Ovary (tissue), 10 donors: ENCODE data around the gene NUP37. TPM values are rescaled to one million over a fixed set of nuclear protein-coding genes. Genes with fewer than 3 reads are reported as not detected.
"Not testable (repeated sequence)": the region's sequence is repeated elsewhere in the genome, so short reads cannot be mapped to it uniquely, and the experiment has no call there.

ENCODE experiments used
- DNase-seq, 5 donors: peaks; one replicate each; pipeline ENCODE4 v3.0.0-alpha.2; 2019 to 2020
- H3K27ac ChIP-seq, 2 donors: fragments of 200-600 bp; one replicate each; pipeline versions ENCODE4 v1.5.1 to v1.8.0; 2019 to 2022
- H3K27me3 ChIP-seq: fragments of 200-600 bp; one replicate; pipeline ENCODE4 v1.8.0; 2022
- H3K36me3 ChIP-seq: fragments of 200-600 bp; sonication (generic); one replicate; pipeline ENCODE4 v1.5.1; 2019
- H3K4me1 ChIP-seq: one replicate; pipeline ENCODE4 v1.8.1; 2013; ENCODE audit warnings: mild to moderate bottlenecking, moderate library complexity; ENCODE audit not compliant: insufficient read depth
- H3K4me3 ChIP-seq: fragments of 200-600 bp; sonication (generic); one replicate; pipeline ENCODE4 v1.5.1; 2017
- H3K9me3 ChIP-seq, 2 donors: fragments of 200-600 bp in 1 of 2; sonication (generic) in 1 of 2; one replicate each; pipeline versions ENCODE4 v1.5.1 to v1.8.1; 2013 to 2019; ENCODE audit warnings: mild to moderate bottlenecking in 1 of 2, moderate library complexity in 1 of 2
- CTCF ChIP-seq, 3 donors: fragments of 450-650 bp in 2 of 3; fragments of 200-600 bp in 1 of 3; IDR thresholded peaks; one replicate each; pipeline versions ENCODE4 v1.5.1 to v1.8.0; 2016 to 2022; ENCODE audit warnings: antibody characterized with exemption in 3 of 3, mild to moderate bottlenecking in 1 of 3
- EP300 ChIP-seq: sonication (generic); formaldehyde crosslinking; IDR thresholded peaks from one replicate; pipeline ENCODE4 v1.6.1; 2017; ENCODE audit warnings: antibody characterized with exemption
- POLR2A ChIP-seq: fragments of 450-650 bp; IDR thresholded peaks from one replicate; pipeline ENCODE4 v1.6.1; 2017; ENCODE audit warnings: antibody characterized with exemption, mild to moderate bottlenecking, moderate library complexity
- WGBS, 3 donors: extraction: QIAGEN DNeasy Blood & Tissue Kit in 1 of 3; methylation state at CpG; one replicate each; pipeline versions ENCODE4 v1.1.5 to v1.1.7; 2013 to 2017; 5-methylcytosine and 5-hydroxymethylcytosine counted together
- intact Hi-C, 4 donors: fragments of 100-400 bp; cut with DNase I; formaldehyde crosslinking; loops; one replicate each; pipeline versions ENCODE4 v1.11.0 to v1.15.1; 2022 to 2023
- long read RNA-seq, 3 donors: library from polyadenylated mRNA in 2 of 3; unstranded in 2 of 3; transcript quantifications; one replicate each; pipeline ENCODE4 v2.0.0 and lab custom pipeline, GENCODE V29; 2021 to 2026
- polyA plus RNA-seq, 2 donors: library from polyadenylated mRNA; stranded (reverse); fragments of 200-250 nt in 1 of 2; fragments of 350-450 nt in 1 of 2; fragmentation: Illumina TruSeq in 1 of 2; extraction: RNeasy Lipid Tissue Mini Kit (QIAGEN cat#74804) in 1 of 2; gene quantifications; one replicate each; pipeline ENCODE4 v1.2.3, GENCODE V29; 2013 to 2014
- total RNA-seq, 7 donors: library from RNA; depleted of rRNA in 2 of 7; stranded (reverse); fragments of >200 nt in 2 of 7; fragmentation: NEBNext Ultra II Directional in 3 of 7; extraction: Animal tissue kit (Norgen Biotek cat#: 25700) in 3 of 7; gene quantifications; one replicate each; pipeline versions ENCODE4 v1.1.0 to v1.2.4, GENCODE V29; 2016 to 2023
- donor health status: DM: no; HTN: no; CAD: no; lungs with moderate emphysema.
- donor health status: DM: no; HTN: no; CAD: no.
- donor health status: Bipolar disorder and iron deficiency.
- donor health status: DM: yes; HTN: yes; CAD: no.
- donor health status: DM: no; HTN: no; CAD: no.
- donor health status: DM: yes; HTN: yes; CAD: no.

The NUP37 gene, protein sequence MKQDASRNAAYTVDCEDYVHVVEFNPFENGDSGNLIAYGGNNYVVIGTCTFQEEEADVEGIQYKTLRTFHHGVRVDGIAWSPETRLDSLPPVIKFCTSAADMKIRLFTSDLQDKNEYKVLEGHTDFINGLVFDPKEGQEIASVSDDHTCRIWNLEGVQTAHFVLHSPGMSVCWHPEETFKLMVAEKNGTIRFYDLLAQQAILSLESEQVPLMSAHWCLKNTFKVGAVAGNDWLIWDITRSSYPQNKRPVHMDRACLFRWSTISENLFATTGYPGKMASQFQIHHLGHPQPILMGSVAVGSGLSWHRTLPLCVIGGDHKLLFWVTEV
- 10 to 100 TPM; 12.5 to 20.5 (median 16.2) TPM for total RNA-seq
- 10 to 100 TPM; 14.8 to 22.5 TPM for polyA plus RNA-seq
- long read RNA-seq, donor 1, transcript NUP37-209 (10 exons, 2,372 nt) = major isoform, 24 of 31 reads
- long read RNA-seq, donor 1, partial matches to known transcripts = 1 of 31 reads
- long read RNA-seq, donor 1, other reads (novel, unspliced or antisense) = 3 of 31 reads
- long read RNA-seq, donor 2, transcript NUP37-209 (10 exons, 2,372 nt) = major isoform, 18 of 37 reads
- long read RNA-seq, donor 2, partial matches to known transcripts = 19 of 37 reads
- long read RNA-seq, donor 2, other reads (novel, unspliced or antisense) = 0 of 37 reads
- long read RNA-seq, donor 3, transcript NUP37-209 (10 exons, 2,372 nt) = major isoform, 7 of 9 reads
- long read RNA-seq, donor 3, partial matches to known transcripts = 0 of 9 reads
- long read RNA-seq, donor 3, other reads (novel, unspliced or antisense) = 1 of 9 reads

DNA sequence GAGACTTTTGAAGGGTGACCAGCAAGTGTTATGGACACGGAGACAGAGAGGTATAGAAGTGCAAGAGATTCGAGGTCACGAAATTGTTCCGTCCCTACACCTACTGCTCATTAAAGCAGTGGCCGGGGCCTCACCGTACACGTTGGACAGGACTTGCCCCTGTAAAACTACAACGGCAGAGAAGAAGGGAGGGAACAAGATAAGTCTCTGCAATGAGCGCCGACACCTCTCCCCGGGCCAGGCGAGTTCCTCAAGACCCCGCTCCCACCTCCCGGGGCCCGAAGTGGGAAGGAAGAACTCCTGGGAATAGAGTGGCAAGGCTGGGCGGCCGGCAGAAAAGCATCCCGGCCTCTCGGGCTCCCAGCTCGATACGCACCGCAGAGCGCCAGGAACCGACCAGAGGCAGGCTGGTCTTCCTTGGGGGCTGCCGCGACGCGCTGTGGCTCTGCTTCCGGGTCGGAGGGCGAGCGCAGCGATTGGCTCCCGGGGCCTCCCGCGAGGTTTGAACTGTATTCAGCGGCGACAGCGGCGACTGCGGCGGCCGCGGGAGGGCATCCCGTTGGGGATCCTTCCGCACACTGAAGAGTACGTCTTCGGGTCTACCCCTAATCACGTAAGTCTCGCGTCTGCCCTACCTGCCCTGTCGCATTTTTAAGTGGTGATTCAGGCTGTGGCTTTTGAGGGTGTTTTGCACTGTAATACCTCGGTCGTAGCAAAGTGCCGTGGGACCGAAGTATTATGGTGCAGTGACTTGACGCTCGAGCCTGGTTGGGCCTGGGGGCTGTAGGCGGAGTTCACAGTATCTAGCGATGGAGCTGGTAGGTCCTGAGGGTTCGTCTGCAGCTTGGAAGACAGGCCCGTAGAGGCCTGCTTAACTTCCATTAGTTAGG is at the start of gene NUP37, which contains the start of gene PARPBP:
NUP37 (minus strand) TSS at position 441 of the 890 bp plus-strand sequence. CDS start 1,596 bp downstream, outside the sequence.
PARPBP (plus strand) TSS at position 510 of the 890 bp plus-strand sequence. CDS start 3,706 bp downstream, outside the sequence.
- TF ChIP-seq POLR2A (peak; percentile 49), EP300 (no peak), CTCF (IDR thresholded peaks at IDR 0.05) (no peak)
- intact Hi-C loops = no loop called here
- Histone ChIP-seq H3K27ac (peak within 1 kb of the TSS in 1 of 2 donors; percentile 78), H3K4me1 (peaks cover 7% of the 10 kb centered on the region), H3K36me3 (no peaks in the 10 kb centered on the region), H3K9me3 (no peaks in the 10 kb centered on the region), H3K4me3 (peak within 1 kb of the TSS; percentile 76), H3K27me3 (no peaks in the 10 kb centered on the region)
- 0% methylated on average over 60 to 62 of the region's 62 CpGs for WGBS, 3 donors
- DNase-seq = peak; percentile 82 to 91 (median 89)

DNA sequence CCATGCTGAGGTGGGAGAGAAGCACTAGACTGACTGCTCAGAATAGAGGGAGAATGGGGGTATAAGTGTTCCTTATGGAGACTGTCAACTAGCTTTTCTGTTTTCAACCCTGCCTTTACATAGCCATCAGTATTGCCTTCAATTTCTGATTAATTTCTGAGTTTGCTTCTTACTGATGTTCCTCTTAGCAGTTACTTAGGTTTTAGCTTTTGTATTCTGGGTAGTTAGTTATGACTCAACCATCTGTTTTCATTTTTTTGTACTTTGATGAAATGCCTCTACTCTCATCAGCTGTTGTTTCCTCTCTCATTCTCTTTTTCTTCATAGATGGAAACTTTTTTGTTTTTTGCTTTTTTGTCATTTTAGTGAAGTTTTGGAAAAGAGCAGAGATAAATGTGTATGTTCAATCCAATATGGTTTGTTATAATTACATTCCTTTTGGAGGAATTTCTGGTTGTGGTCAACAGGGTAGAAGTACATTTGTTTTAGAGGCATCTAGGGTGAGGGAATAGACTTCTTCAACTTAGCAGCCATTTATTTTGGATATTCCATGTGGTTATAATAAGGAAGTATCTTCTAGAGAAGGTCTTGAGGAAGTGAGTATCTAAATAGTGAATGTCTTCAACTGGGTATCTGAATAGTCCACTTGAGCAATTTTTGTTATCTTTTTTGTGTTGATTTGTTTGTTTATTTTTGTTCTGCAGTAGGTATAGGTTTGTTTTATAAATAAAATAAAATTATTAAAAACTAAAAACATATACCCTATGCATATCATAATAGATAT is 48.1 kb upstream of the NUP37 start:
- Histone ChIP-seq H3K4me1 (no peaks in the 10 kb centered on the region), H3K9me3 (no peaks in the 10 kb centered on the region), H3K27ac (no peak overlapping the region), H3K36me3 (no peaks in the 10 kb centered on the region), H3K4me3 (no peak overlapping the region), H3K27me3 (no peaks in the 10 kb centered on the region)
- intact Hi-C loops = no loop called here
- no peak for DNase-seq
- TF ChIP-seq CTCF (IDR thresholded peaks at IDR 0.05) (no peak), POLR2A (no peak), EP300 (no peak)

DNA sequence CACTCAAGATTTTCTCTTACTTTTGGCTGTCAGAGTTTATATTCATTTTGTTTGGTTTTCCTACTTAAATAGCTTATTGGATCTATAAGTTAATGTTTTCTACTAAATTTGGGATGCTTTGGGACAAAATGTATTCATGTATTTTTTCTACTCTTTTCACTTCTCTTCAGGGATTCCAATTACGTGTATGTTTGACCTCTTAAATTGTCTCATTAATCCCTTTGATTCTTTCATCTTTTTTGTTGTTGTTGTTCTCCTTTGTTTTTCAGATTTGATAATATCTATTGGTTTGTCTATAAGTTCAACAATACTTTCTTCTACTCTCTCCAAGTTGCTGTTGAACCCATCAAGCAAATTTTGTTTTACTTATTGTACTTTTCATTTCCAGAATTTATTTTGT is 43.5 kb upstream of the NUP37 start:
- no peaks in the 10 kb centered on the region for H3K9me3 ChIP-seq
- no peak for TF ChIP-seq CTCF (IDR thresholded peaks at IDR 0.05)
- TF ChIP-seq POLR2A = no peak
- TF ChIP-seq EP300 = no peak
- H3K27ac ChIP-seq = no peak overlapping the region
- no peaks in the 10 kb centered on the region for H3K4me1 ChIP-seq
- no peaks in the 10 kb centered on the region for H3K27me3 ChIP-seq
- no peak overlapping the region for H3K4me3 ChIP-seq
- DNase-seq = no peak
- intact Hi-C loops = loop anchor here in 1 of 4 donors (5.0 kb wide), 1 partner anchor 1671 kb away; no protein-coding TSS in a partner anchor
- no peaks in the 10 kb centered on the region for H3K36me3 ChIP-seq
- WGBS, 3 donors = 94 to 96% (median 94%) methylated on average over 1 of the region's 1 CpG

DNA sequence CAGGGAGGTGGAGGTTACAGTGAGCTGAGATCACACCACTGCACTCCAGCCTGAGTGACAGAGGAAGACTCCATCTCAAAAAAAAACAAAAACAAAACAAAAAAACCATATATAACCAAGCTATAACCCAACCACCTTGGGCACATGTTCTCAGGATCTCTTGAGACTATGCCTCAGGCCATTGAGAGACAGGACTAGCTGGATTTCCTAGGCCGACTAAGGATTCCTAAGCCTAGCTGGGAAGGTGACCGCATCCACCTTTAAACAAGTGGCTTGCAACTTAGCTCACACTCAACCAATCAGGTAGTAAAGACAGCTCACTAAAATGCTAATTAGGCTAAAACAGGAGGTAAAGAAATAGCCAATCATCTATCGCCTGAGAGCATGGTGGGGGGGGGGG is 35.3 kb upstream of the NUP37 start:
- H3K4me3 ChIP-seq, DNase-seq, H3K9me3 ChIP-seq, H3K36me3 ChIP-seq, H3K27ac ChIP-seq, intact Hi-C loops, H3K4me1 ChIP-seq, H3K27me3 ChIP-seq: not testable (repeated sequence)
- 97 to 98% (median 98%) methylated on average over 3 of the region's 3 CpGs for WGBS, 3 donors

DNA sequence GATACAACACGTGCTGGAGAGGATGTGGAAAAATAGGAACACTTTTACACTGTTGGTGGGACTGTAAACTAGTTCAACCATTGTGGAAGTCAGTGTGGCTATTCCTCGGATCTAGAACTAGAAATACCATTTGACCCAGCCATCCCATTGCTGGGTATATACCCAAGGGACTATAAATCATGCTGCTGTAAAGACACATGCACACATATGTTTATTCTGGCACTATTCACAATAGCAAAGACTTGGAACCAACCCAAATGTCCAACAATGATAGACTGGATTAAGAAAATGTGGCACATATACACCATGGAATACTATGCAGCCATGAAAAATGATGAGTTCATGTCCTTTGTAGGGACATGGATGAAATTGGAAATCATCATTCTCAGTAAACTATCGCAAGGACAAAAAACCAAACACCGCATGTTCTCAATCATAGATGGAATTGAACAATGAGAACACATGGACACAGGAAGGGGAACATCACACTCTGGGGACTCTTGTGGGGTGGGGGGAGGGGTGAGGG is 27.2 kb upstream of the NUP37 start:
- WGBS, 3 donors = 91 to 100% (median 97%) methylated on average over 4 of the region's 4 CpGs
- H3K4me3 ChIP-seq, H3K27ac ChIP-seq, DNase-seq, intact Hi-C loops, H3K36me3 ChIP-seq, H3K4me1 ChIP-seq, H3K27me3 ChIP-seq, H3K9me3 ChIP-seq: not testable (repeated sequence)
